Suprapubic skin (tissue), 4 donors: ENCODE measurements around the gene ALG12. TPM values are rescaled to one million over a fixed set of nuclear protein-coding genes. Genes with fewer than 3 reads are reported as not detected.

Experiments used
- DNase-seq, 2 donors: peaks; one replicate each; pipeline ENCODE4 v3.0.0-alpha.2; 2019; ENCODE audit warnings: low spot score in 2 of 2
- H3K27ac ChIP-seq: fragments of 200-600 bp; sonication (generic); one replicate; pipeline ENCODE4 v1.5.1; 2019
- H3K27me3 ChIP-seq: fragments of 200-600 bp; sonication (generic); one replicate; pipeline ENCODE4 v1.5.1; 2019
- H3K36me3 ChIP-seq: fragments of 200-600 bp; sonication (generic); one replicate; pipeline ENCODE4 v1.5.1; 2019
- H3K4me1 ChIP-seq: fragments of 200-600 bp; sonication (generic); one replicate; pipeline ENCODE4 v1.5.1; 2019
- H3K4me3 ChIP-seq: fragments of 200-600 bp; sonication (generic); one replicate; pipeline ENCODE4 v1.5.1; 2019; ENCODE audit warnings: mild to moderate bottlenecking
- H3K9me3 ChIP-seq: fragments of 200-600 bp; sonication (generic); one replicate; pipeline ENCODE4 v1.5.1; 2019
- CTCF ChIP-seq, 2 donors: fragments of 200-600 bp in 1 of 2; fragments of 450-650 bp in 1 of 2; sonication (generic) in 1 of 2; IDR thresholded peaks; one replicate each; pipeline ENCODE4 v1.5.1; 2016 to 2019; ENCODE audit warnings: antibody characterized with exemption in 2 of 2, mild to moderate bottlenecking in 1 of 2, moderate library complexity in 1 of 2
- EP300 ChIP-seq: sonication (generic); formaldehyde crosslinking; IDR thresholded peaks from one replicate; pipeline ENCODE4 v1.6.1; 2017; ENCODE audit warnings: antibody characterized with exemption
- POLR2A ChIP-seq, 2 donors: fragments of 450-650 bp; IDR thresholded peaks; one replicate each; pipeline ENCODE4 v1.6.1; 2017; ENCODE audit warnings: antibody characterized with exemption in 2 of 2, mild to moderate bottlenecking in 2 of 2, moderate library complexity in 2 of 2
- POLR2AphosphoS5 ChIP-seq, 3 donors: sonication (generic); formaldehyde crosslinking; IDR thresholded peaks; one replicate each; pipeline ENCODE4 v1.6.1; 2017; ENCODE audit warnings: antibody characterized with exemption in 3 of 3
- WGBS: methylation state at CpG from one replicate; pipeline ENCODE4 v1.1.5; 2018; 5-methylcytosine and 5-hydroxymethylcytosine counted together
- total RNA-seq, 4 donors: library from RNA; depleted of rRNA; stranded (reverse); fragments of >200 nt; gene quantifications; one replicate each; pipeline ENCODE4 v1.1.0, GENCODE V29; 2016

ALG12 gene
- total RNA-seq, 4 donors from 2014 or later = 13.2 to 23.8 (median 16.8) TPM

- no peaks in the 10 kb centered on the region for H3K9me3 ChIP-seq
- H3K4me1 ChIP-seq = no peaks in the 10 kb centered on the region
- TF ChIP-seq EP300 (no peak), CTCF (IDR thresholded peaks at IDR 0.05) (no peak), POLR2AphosphoS5 (IDR thresholded peaks at IDR 0.05) (no peak), POLR2A (IDR thresholded peaks at IDR 0.05) (no peak)
- 93% methylated on average over 17 of the region's 23 CpGs for WGBS
- peaks cover 66% of the 10 kb centered on the region for H3K36me3 ChIP-seq
- H3K27ac ChIP-seq = no peak overlapping the region
- no peak overlapping the region for H3K4me3 ChIP-seq
- no peaks in the 10 kb centered on the region for H3K27me3 ChIP-seq
- no peak for DNase-seq
Observed at GRCh38 chr22:49909476-49910205, 8.6 kb downstream of the ALG12 start.

GRCh38 chr22:49907807-49908206 is 10.4 kb downstream of the ALG12 start:
- DNase-seq = no peak
- no peaks in the 10 kb centered on the region for H3K4me1 ChIP-seq
- TF ChIP-seq CTCF (IDR thresholded peaks at IDR 0.05) (no peak), EP300 (no peak), POLR2A (IDR thresholded peaks at IDR 0.05) (no peak), POLR2AphosphoS5 (IDR thresholded peaks at IDR 0.05) (no peak)
- WGBS = 94% methylated on average over 16 of the region's 19 CpGs
- H3K9me3 ChIP-seq = no peaks in the 10 kb centered on the region
- no peak overlapping the region for H3K4me3 ChIP-seq
- no peaks in the 10 kb centered on the region for H3K27me3 ChIP-seq
- peaks cover 72% of the 10 kb centered on the region for H3K36me3 ChIP-seq
- H3K27ac ChIP-seq = no peak overlapping the region

GRCh38 chr22:49906799-49907290 is 11.4 kb downstream of the ALG12 start:
- Histone ChIP-seq H3K27me3 (no peaks in the 10 kb centered on the region), H3K36me3 (peaks cover 73% of the 10 kb centered on the region), H3K4me3 (no peak overlapping the region), H3K4me1 (no peaks in the 10 kb centered on the region), H3K9me3 (no peaks in the 10 kb centered on the region), H3K27ac (no peak overlapping the region)
- TF ChIP-seq EP300 = no peak
- no peak for TF ChIP-seq POLR2AphosphoS5 (IDR thresholded peaks at IDR 0.05)
- TF ChIP-seq POLR2A (IDR thresholded peaks at IDR 0.05) = no peak
- no peak for TF ChIP-seq CTCF (IDR thresholded peaks at IDR 0.05)
- no peak for DNase-seq
- 86% methylated on average over 7 of the region's 14 CpGs for WGBS

GRCh38 chr22:49906071-49906798 is 12.0 kb downstream of the ALG12 start:
- peaks cover 79% of the 10 kb centered on the region for H3K36me3 ChIP-seq
- H3K27me3 ChIP-seq = no peaks in the 10 kb centered on the region
- H3K4me1 ChIP-seq = no peaks in the 10 kb centered on the region
- DNase-seq = no peak
- WGBS = 97% methylated on average over 26 of the region's 28 CpGs
- TF ChIP-seq EP300 (no peak), CTCF (IDR thresholded peaks at IDR 0.05) (no peak), POLR2A (IDR thresholded peaks at IDR 0.05) (no peak), POLR2AphosphoS5 (IDR thresholded peaks at IDR 0.05) (no peak)
- no peak overlapping the region for H3K4me3 ChIP-seq
- H3K27ac ChIP-seq = no peak overlapping the region
- no peaks in the 10 kb centered on the region for H3K9me3 ChIP-seq

GRCh38 chr22:49905465-49905864 is 12.8 kb downstream of the ALG12 start:
- Histone ChIP-seq H3K4me3 (no peak overlapping the region), H3K36me3 (peaks cover 77% of the 10 kb centered on the region), H3K27ac (no peak overlapping the region), H3K4me1 (no peaks in the 10 kb centered on the region), H3K27me3 (no peaks in the 10 kb centered on the region), H3K9me3 (no peaks in the 10 kb centered on the region)
- 97% methylated on average over 18 of the region's 18 CpGs for WGBS
- TF ChIP-seq CTCF (IDR thresholded peaks at IDR 0.05) (no peak), EP300 (no peak), POLR2A (IDR thresholded peaks at IDR 0.05) (no peak), POLR2AphosphoS5 (IDR thresholded peaks at IDR 0.05) (no peak)
- no peak for DNase-seq
